Natural killer cell (primary cell): ENCODE results near the gene CD93. TPM values are rescaled to one million over a fixed set of nuclear protein-coding genes. Genes with fewer than 3 reads are reported as not detected.

ENCODE experiments used
- ATAC-seq, 3 donors: fragments of 150-1000 bp in 2 of 3; fragments of 200-7000 bp in 1 of 3; cut with Tn5 transposase; 1 replicate in 1 of 3; 2 replicates in 2 of 3; pipeline ENCODE4 v1.10.0; 2021; ENCODE audit warnings: mild to moderate bottlenecking in 2 of 3, moderate library complexity in 2 of 3
- DNase-seq, 2 donors: peaks; one replicate each; pipeline versions ENCODE4 v3.0.0 to v3.0.0-alpha.2; 2013 to 2021; ENCODE audit warnings: mixed read lengths in 1 of 2
- H3K27ac ChIP-seq: one replicate; pipeline ENCODE4 v1.5.1; 2013; ENCODE audit warnings: mild to moderate bottlenecking, low read length
- H3K27me3 ChIP-seq: one replicate; pipeline ENCODE4 v1.6.1; 2013; ENCODE audit warnings: low read length; ENCODE audit not compliant: control insufficient read depth, insufficient read depth
- H3K36me3 ChIP-seq: one replicate; pipeline ENCODE4 v1.6.1; 2013; ENCODE audit warnings: low read length; ENCODE audit not compliant: control insufficient read depth, insufficient read depth
- H3K4me1 ChIP-seq: one replicate; pipeline ENCODE4 v1.6.1; 2013; ENCODE audit warnings: low read length; ENCODE audit not compliant: control insufficient read depth, insufficient read depth
- H3K4me3 ChIP-seq: one replicate; pipeline ENCODE4 v1.5.1; 2013; ENCODE audit warnings: low read length
- H3K9me3 ChIP-seq: one replicate; pipeline ENCODE4 v1.6.1; 2013; ENCODE audit warnings: low read length; ENCODE audit not compliant: control insufficient read depth, insufficient read depth
- H3K27ac Mint-ChIP-seq, 2 donors: one replicate each; pipeline ENCODE4 v1.8.0; 2022; ENCODE audit warnings: mild to moderate bottlenecking in 2 of 2, mixed read lengths in 2 of 2, moderate library complexity in 1 of 2
- H3K27me3 Mint-ChIP-seq, 2 donors: one replicate each; pipeline ENCODE4 v1.8.0; 2022; ENCODE audit warnings: low read depth in 2 of 2, mixed read lengths in 2 of 2
- H3K36me3 Mint-ChIP-seq: one replicate; pipeline ENCODE4 v1.8.0; 2022; ENCODE audit warnings: mixed read lengths
- H3K4me1 Mint-ChIP-seq, 2 donors: one replicate each; pipeline ENCODE4 v1.8.0; 2022; ENCODE audit warnings: mixed read lengths in 2 of 2
- H3K4me3 Mint-ChIP-seq: one replicate; pipeline ENCODE4 v1.8.0; 2022; ENCODE audit warnings: mild to moderate bottlenecking, moderate library complexity, mixed read lengths
- H3K9me3 Mint-ChIP-seq, 2 donors: one replicate each; pipeline ENCODE4 v1.8.0; 2022; ENCODE audit warnings: mixed read lengths in 2 of 2
- CTCF ChIP-seq: fragments of 200-600 bp; IDR thresholded peaks from one replicate; pipeline ENCODE4 v1.8.0; 2022; ENCODE audit warnings: antibody characterized with exemption
- WGBS: methylation state at CpG from one replicate; pipeline ENCODE4 v1.1.7; 2013; ENCODE audit warnings: missing lambda C conversion rate; ENCODE audit not compliant: insufficient coverage; 5-methylcytosine and 5-hydroxymethylcytosine counted together
- intact Hi-C: fragments of 100-400 bp; cut with micrococcal nuclease; formaldehyde crosslinking; loops from one replicate; pipeline ENCODE4 v1.14.2; 2022
- total RNA-seq, 4 donors: library from RNA; stranded (reverse); fragments of 120-200 nt in 1 of 4; gene quantifications; one replicate each; pipeline versions ENCODE4 v1.2.3 to v1.2.4, GENCODE V29; 2013 to 2022

The CD93 gene
- total RNA-seq, 3 donors from 2014 or later (not counting 1 experiment from before 2014, with no cell fraction given): 8.0 to 17.9 (median 17.2) TPM

- no peak overlapping the region for H3K4me3 ChIP-seq
- intact Hi-C loops: no loop called here
- Mint-ChIP-seq H3K27me3 (peaks cover 0 to 4% of the 10 kb centered on the region in 2 donors), H3K4me1 (peaks cover 0 to 12% of the 10 kb centered on the region in 2 donors), H3K9me3 (no peaks in the 10 kb centered on the region), H3K4me3 (no peak overlapping the region), H3K36me3 (no peaks in the 10 kb centered on the region), H3K27ac (no peak overlapping the region)
- DNase-seq (no peak), ATAC-seq (no peak)
- no peak for TF ChIP-seq CTCF
- H3K27me3 ChIP-seq: no peaks in the 10 kb centered on the region
- no peaks in the 10 kb centered on the region for H3K36me3 ChIP-seq
- no peak overlapping the region for H3K27ac ChIP-seq
- peaks cover 4% of the 10 kb centered on the region for H3K4me1 ChIP-seq
- H3K9me3 ChIP-seq: no peaks in the 10 kb centered on the region
Observed at GRCh38 chr20:23100720-23101107, 14.6 kb upstream of the CD93 start.

GRCh38 chr20:23099791-23100719, 13.9 kb upstream of the CD93 start:
- Mint-ChIP-seq H3K4me1 (peaks cover 0 to 12% of the 10 kb centered on the region in 2 donors), H3K9me3 (no peaks in the 10 kb centered on the region), H3K4me3 (no peak overlapping the region), H3K27me3 (peaks cover 0 to 4% of the 10 kb centered on the region in 2 donors), H3K36me3 (no peaks in the 10 kb centered on the region), H3K27ac (no peak overlapping the region)
- Histone ChIP-seq H3K36me3 (no peaks in the 10 kb centered on the region), H3K27me3 (no peaks in the 10 kb centered on the region), H3K4me1 (peaks cover 4% of the 10 kb centered on the region), H3K4me3 (no peak overlapping the region), H3K9me3 (no peaks in the 10 kb centered on the region), H3K27ac (no peak overlapping the region)
- ATAC-seq (no peak), DNase-seq (no peak)
- intact Hi-C loops: no loop called here
- 89% methylated on average over 10 of the region's 13 CpGs for WGBS
- TF ChIP-seq CTCF: no peak

GRCh38 chr20:23097636-23098580, 11.8 kb upstream of the CD93 start:
- DNase-seq: no peak
- no peak for ATAC-seq
- no peak overlapping the region for H3K4me3 Mint-ChIP-seq

More at GRCh38 chr20:23097636-23098580, 11.8 kb upstream of the CD93 start:
- Mint-ChIP-seq H3K27me3 (peaks cover 0 to 7% of the 10 kb centered on the region in 2 donors), H3K27ac (peak overlapping the region in 1 of 2 donors; percentile 22), H3K9me3 (no peaks in the 10 kb centered on the region), H3K4me1 (peaks cover 0 to 12% of the 10 kb centered on the region in 2 donors), H3K36me3 (no peaks in the 10 kb centered on the region)
- no peak for TF ChIP-seq CTCF
- Histone ChIP-seq H3K27me3 (no peaks in the 10 kb centered on the region), H3K4me1 (no peaks in the 10 kb centered on the region), H3K27ac (no peak overlapping the region), H3K9me3 (no peaks in the 10 kb centered on the region), H3K4me3 (no peak overlapping the region), H3K36me3 (no peaks in the 10 kb centered on the region)
- WGBS: 85% methylated on average over 15 of the region's 16 CpGs
- intact Hi-C loops: no loop called here
